Fibroblast of the aortic adventitia (primary cell): ENCODE data around the gene TMTC3. TPM values are rescaled to one million over a fixed set of nuclear protein-coding genes. Genes with fewer than 3 reads are reported as not detected.

ENCODE experiments used
- DNase-seq: peaks from one replicate; pipeline ENCODE4 v3.0.0-alpha.2; 2010; ENCODE audit warnings: low read depth
- H3K4me3 ChIP-seq: 2 replicates; pipeline ENCODE4 v1.5.1; 2011; ENCODE audit warnings: low read depth, mild to moderate bottlenecking, control low read depth, low read length, moderate library complexity
- CTCF ChIP-seq: IDR thresholded peaks from 2 replicates; pipeline ENCODE4 v1.5.1; 2011; ENCODE audit warnings: mild to moderate bottlenecking, low read length, control low read depth, inconsistent platforms; ENCODE audit not compliant: insufficient read depth
- total RNA-seq: library from RNA; depleted of rRNA; stranded (reverse); fragments of >200 nt; gene quantifications from 2 replicates; pipeline ENCODE4 v1.2.3, GENCODE V29; 2012; ENCODE audit warnings: low replicate concordance

The TMTC3 gene
- total RNA-seq, 1 donor: 65.3 TPM

GRCh38 chr12:88163371-88163770 is 21.3 kb downstream of the TMTC3 start:
- DNase-seq: no peak
- TF ChIP-seq CTCF: no peak
- no peak overlapping the region for H3K4me3 ChIP-seq

GRCh38 chr12:88166179-88166578 is 24.1 kb downstream of the TMTC3 start:
- H3K4me3 ChIP-seq: no peak overlapping the region
- no peak for TF ChIP-seq CTCF
- DNase-seq: no peak

GRCh38 chr12:88167384-88167783 is 25.3 kb downstream of the TMTC3 start:
- no peak for TF ChIP-seq CTCF
- no peak overlapping the region for H3K4me3 ChIP-seq
- DNase-seq: no peak

- H3K4me3 ChIP-seq: no peak overlapping the region
- DNase-seq: no peak
- TF ChIP-seq CTCF: no peak
Measured at GRCh38 chr12:88172844-88173407, 30.8 kb downstream of the TMTC3 start.

- no peak for DNase-seq
- H3K4me3 ChIP-seq: no peak overlapping the region
- no peak for TF ChIP-seq CTCF
Measured at GRCh38 chr12:88175544-88175943, 33.4 kb downstream of the TMTC3 start.

- TF ChIP-seq CTCF: no peak
- DNase-seq: no peak
- H3K4me3 ChIP-seq: no peak overlapping the region
Measured at GRCh38 chr12:88179436-88180014, 37.4 kb downstream of the TMTC3 start.

GRCh38 chr12:88181881-88182280 is 39.8 kb downstream of the TMTC3 start:
- no peak for TF ChIP-seq CTCF
- H3K4me3 ChIP-seq: no peak overlapping the region
- DNase-seq: no peak
